ENCODE results near the gene PPM1E. TPM values are rescaled to one million over a fixed set of nuclear protein-coding genes. Genes with fewer than 3 reads are reported as not detected.

PPM1E gene
- 0.07 and 0.09 TPM in 2 replicates for total RNA-seq (2022)
- Bru-seq, nascent RNA = percentile 17 among the genes with signal in this experiment
- BruChase-seq, experiment 1, labeled RNA remaining after a 6-hour chase = percentile 27 among the genes with signal in this experiment
- BruChase-seq, experiment 2, labeled RNA remaining after a 2-hour chase = percentile 20 among the genes with signal in this experiment
- long read RNA-seq = 0 reads

DNA sequence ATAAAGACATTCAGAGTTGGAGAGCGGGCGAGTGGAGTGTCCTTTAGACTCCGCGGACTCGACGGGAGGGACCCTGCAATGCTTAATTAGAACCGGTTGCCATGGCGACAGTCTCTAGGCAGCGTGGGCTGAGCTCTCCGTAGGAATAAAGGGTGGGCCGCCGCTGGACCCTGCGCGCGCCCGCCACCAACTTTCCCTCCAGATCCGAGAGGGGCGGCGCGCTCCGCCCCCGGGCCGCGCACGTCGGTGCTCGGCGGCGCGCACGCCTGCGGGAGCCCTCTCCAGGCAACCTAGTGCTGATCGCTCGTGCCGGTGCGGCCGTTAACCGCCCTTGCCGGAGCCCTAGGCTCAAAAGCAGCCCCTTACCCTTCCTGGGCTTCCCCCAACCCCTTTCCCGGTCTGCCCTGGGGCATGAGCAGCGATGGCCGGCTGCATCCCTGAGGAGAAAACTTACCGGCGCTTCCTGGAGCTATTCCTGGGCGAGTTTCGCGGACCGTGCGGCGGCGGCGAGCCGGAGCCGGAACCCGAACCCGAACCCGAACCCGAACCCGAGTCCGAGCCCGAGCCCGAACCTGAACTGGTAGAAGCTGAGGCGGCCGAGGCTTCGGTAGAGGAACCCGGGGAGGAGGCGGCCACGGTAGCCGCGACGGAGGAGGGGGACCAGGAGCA, at the start of gene PPM1E:
Gene PPM1E (plus strand): TSS at position 278 of the 669 bp plus-strand sequence.
- H3K4me1 Mint-ChIP-seq (ENCODE audit: low read depth, unreplicated experiment) = peaks cover 10% of the 10 kb centered on the region
- intact Hi-C loops (cut with micrococcal nuclease; ENCODE audit: unreplicated experiment) = no loop called here
- peak within 1 kb of the TSS; percentile 73 for H3K4me3 Mint-ChIP-seq (ENCODE audit: low read depth, unreplicated experiment)
- TF ChIP-seq, protein P1, sequence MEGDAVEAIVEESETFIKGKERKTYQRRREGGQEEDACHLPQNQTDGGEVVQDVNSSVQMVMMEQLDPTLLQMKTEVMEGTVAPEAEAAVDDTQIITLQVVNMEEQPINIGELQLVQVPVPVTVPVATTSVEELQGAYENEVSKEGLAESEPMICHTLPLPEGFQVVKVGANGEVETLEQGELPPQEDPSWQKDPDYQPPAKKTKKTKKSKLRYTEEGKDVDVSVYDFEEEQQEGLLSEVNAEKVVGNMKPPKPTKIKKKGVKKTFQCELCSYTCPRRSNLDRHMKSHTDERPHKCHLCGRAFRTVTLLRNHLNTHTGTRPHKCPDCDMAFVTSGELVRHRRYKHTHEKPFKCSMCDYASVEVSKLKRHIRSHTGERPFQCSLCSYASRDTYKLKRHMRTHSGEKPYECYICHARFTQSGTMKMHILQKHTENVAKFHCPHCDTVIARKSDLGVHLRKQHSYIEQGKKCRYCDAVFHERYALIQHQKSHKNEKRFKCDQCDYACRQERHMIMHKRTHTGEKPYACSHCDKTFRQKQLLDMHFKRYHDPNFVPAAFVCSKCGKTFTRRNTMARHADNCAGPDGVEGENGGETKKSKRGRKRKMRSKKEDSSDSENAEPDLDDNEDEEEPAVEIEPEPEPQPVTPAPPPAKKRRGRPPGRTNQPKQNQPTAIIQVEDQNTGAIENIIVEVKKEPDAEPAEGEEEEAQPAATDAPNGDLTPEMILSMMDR (IDR thresholded peaks at IDR 0.05; ENCODE audit: unreplicated experiment) = no peak
- no TSS peak for BruUV-seq (replicated peaks)
- peak; percentile 55 for DNase-seq
- H3K27me3 Mint-ChIP-seq (ENCODE audit: unreplicated experiment) = peaks cover 29% of the 10 kb centered on the region
- CTCF ChIA-PET = interaction anchor here (0.5 to 0.6 kb wide), 2 partner anchors 53 to 198 kb away, joined by 3 to 7 read pairs; no protein-coding TSS in a partner anchor
- H3K36me3 Mint-ChIP-seq (ENCODE audit: insufficient read depth, unreplicated experiment) = peaks cover 12% of the 10 kb centered on the region
- no peaks in the 10 kb centered on the region for H3K9me3 Mint-ChIP-seq (ENCODE audit: low read depth, unreplicated experiment)
- H3K27ac Mint-ChIP-seq (ENCODE audit: unreplicated experiment) = no peak within 1 kb of the TSS

DNA sequence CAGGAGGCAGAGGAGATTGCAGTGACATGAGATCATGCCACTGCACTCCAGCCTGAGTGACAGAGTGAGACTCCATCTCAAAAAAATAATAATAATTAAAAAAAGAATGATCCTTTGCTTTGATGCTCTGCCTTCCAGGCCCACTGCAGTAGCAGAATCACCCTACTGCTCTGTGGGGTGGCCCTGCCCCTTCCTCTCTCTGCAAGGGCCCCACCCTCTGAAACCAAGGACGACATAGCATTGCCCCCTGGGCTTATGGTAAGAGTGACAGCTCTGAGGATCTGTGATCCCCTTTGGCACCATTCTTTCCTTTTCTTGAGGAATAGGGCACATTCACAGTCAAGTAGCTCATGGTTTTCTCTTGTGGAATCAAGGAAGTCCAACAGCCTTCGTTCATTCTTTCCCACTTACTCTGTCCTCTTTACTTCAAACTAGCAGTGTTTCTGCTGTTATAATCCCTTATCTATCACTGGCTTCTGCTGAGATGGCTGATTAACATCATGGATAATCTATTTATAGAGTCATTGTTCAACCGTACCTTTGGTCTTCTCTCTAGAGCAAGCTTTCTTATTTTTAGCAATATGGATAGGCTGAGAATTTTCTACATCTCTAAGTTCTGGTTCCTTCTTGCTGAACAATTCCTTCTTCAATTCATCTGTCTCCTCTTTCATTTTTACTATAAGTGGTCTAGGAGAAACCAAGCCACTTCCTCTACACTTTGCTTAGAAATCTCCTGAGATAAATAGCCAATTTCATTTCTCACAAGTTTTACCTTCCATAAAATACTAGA, 49.1 kb upstream of the PPM1E start:
- H3K27me3 Mint-ChIP-seq (ENCODE audit: unreplicated experiment) = no peaks in the 10 kb centered on the region
- H3K9me3 Mint-ChIP-seq (ENCODE audit: low read depth, unreplicated experiment) = no peaks in the 10 kb centered on the region
- intact Hi-C loops (cut with micrococcal nuclease; ENCODE audit: unreplicated experiment) = no loop called here
- CTCF ChIA-PET = no interaction called here
- H3K4me1 Mint-ChIP-seq (ENCODE audit: low read depth, unreplicated experiment) = no peaks in the 10 kb centered on the region
- no peak overlapping the region for H3K4me3 Mint-ChIP-seq (ENCODE audit: low read depth, unreplicated experiment)
- BruUV-seq (replicated peaks) = no TSS peak
- TF ChIP-seq, protein P1 (IDR thresholded peaks at IDR 0.05; ENCODE audit: unreplicated experiment) = no peak
- no peak overlapping the region for H3K27ac Mint-ChIP-seq (ENCODE audit: unreplicated experiment)
- peaks cover 6% of the 10 kb centered on the region for H3K36me3 Mint-ChIP-seq (ENCODE audit: insufficient read depth, unreplicated experiment)
- no peak for DNase-seq

DNA sequence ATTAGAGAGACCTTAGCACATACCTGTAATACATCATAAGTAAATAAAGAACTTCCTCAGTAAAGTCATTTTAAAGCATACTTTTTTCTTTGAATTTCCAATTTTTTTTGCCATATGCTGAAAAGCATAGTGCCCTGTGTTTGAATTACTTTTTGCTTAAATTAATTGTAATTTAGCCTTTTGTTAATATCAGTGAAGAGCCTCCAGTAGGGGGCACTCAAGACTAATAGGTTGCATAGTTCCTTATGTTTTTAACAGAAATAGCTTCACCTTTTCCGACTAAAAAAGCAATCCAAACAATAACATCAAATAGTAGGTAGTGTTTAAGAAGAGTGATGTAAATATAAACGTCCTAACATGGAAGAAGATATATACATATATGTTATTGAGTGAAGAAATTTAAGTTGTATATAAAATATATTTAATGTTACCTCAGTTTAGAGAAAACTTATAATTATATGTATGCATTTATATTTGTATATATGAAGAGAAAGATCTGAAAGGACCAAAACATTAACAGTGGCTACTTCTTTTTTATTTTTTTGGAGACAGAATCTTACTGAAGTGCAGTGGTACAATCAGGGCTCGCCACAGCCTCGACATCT, 44.6 kb upstream of the PPM1E start:
- H3K27ac Mint-ChIP-seq (ENCODE audit: unreplicated experiment) = no peak overlapping the region
- H3K9me3 Mint-ChIP-seq (ENCODE audit: low read depth, unreplicated experiment) = no peaks in the 10 kb centered on the region
- no peak overlapping the region for H3K4me3 Mint-ChIP-seq (ENCODE audit: low read depth, unreplicated experiment)
- peak; percentile 34 for DNase-seq
- H3K36me3 Mint-ChIP-seq (ENCODE audit: insufficient read depth, unreplicated experiment) = peaks cover 6% of the 10 kb centered on the region
- TF ChIP-seq, protein P1 (IDR thresholded peaks at IDR 0.05; ENCODE audit: unreplicated experiment) = peak; percentile 52
- no peaks in the 10 kb centered on the region for H3K4me1 Mint-ChIP-seq (ENCODE audit: low read depth, unreplicated experiment)
- intact Hi-C loops (cut with micrococcal nuclease; ENCODE audit: unreplicated experiment) = loop anchor here (1.0 to 5.0 kb wide), 2 partner anchors 194 to 294 kb away; no protein-coding TSS in a partner anchor
- no peaks in the 10 kb centered on the region for H3K27me3 Mint-ChIP-seq (ENCODE audit: unreplicated experiment)
- BruUV-seq (replicated peaks) = no TSS peak
- CTCF ChIA-PET = interaction anchor here (0.5 to 1.5 kb wide), 5 partner anchors 15 to 294 kb away, joined by 3 to 8 read pairs (median 4); no protein-coding TSS in a partner anchor

GRCh38 chr17:58722274-58722673, 33.4 kb upstream of the PPM1E start:
- intact Hi-C loops (cut with micrococcal nuclease; ENCODE audit: unreplicated experiment) = no loop called here
- no TSS peak for BruUV-seq (replicated peaks)
- CTCF ChIA-PET = no interaction called here
- H3K9me3 Mint-ChIP-seq (ENCODE audit: low read depth, unreplicated experiment) = no peaks in the 10 kb centered on the region
- no peaks in the 10 kb centered on the region for H3K36me3 Mint-ChIP-seq (ENCODE audit: insufficient read depth, unreplicated experiment)
- TF ChIP-seq, protein P1 (IDR thresholded peaks at IDR 0.05; ENCODE audit: unreplicated experiment) = no peak
- H3K4me3 Mint-ChIP-seq (ENCODE audit: low read depth, unreplicated experiment) = no peak overlapping the region
- DNase-seq = no peak
- H3K27ac Mint-ChIP-seq (ENCODE audit: unreplicated experiment) = no peak overlapping the region
- no peaks in the 10 kb centered on the region for H3K4me1 Mint-ChIP-seq (ENCODE audit: low read depth, unreplicated experiment)
- no peaks in the 10 kb centered on the region for H3K27me3 Mint-ChIP-seq (ENCODE audit: unreplicated experiment)
